ENCODE data around the gene MARS1. TPM values are rescaled to one million over a fixed set of nuclear protein-coding genes. Genes with fewer than 3 reads are reported as not detected.

MARS1 gene
- total RNA-seq, 1 donor from 2014 or later = 71.2 TPM

- DNase-seq (ENCODE audit: extremely low spot score in 2 of 2) = peak in 1 of 2 donors; percentile 96
- intact Hi-C loops (cut with DNase I) = no loop called here
- peaks cover 41% of the 10 kb centered on the region for H3K4me1 ChIP-seq
Observed at GRCh38 chr12:57546438-57547287, 58.8 kb downstream of the MARS1 start, which contains the start of gene DCTN2. Gene DCTN2, minus strand, starts transcription at chr12:57547192. Its CDS starts 129 bp downstream, at chr12:57547063.

GRCh38 chr12:57547288-57548012 is 59.6 kb downstream of the MARS1 start:
- Histone ChIP-seq H3K27me3 (no peaks in the 10 kb centered on the region), H3K4me3 (peak overlapping the region; percentile 90 to 91), H3K27ac (peak overlapping the region; percentile 94), H3K36me3 (no peaks in the 10 kb centered on the region), H3K4me1 (peaks cover 41% of the 10 kb centered on the region), H3K9me3 (no peaks in the 10 kb centered on the region)
- intact Hi-C loops (cut with DNase I) = no loop called here
- no peak for DNase-seq (ENCODE audit: extremely low spot score in 2 of 2)
- no peak for TF ChIP-seq POLR2A (IDR thresholded peaks at IDR 0.05)
- peak in 1 of 2 donors; percentile 48 for TF ChIP-seq POLR2AphosphoS5 (IDR thresholded peaks at IDR 0.05; ENCODE audit: insufficient read depth in 1 of 2, low read depth in 1 of 2)
- TF ChIP-seq, protein P1, sequence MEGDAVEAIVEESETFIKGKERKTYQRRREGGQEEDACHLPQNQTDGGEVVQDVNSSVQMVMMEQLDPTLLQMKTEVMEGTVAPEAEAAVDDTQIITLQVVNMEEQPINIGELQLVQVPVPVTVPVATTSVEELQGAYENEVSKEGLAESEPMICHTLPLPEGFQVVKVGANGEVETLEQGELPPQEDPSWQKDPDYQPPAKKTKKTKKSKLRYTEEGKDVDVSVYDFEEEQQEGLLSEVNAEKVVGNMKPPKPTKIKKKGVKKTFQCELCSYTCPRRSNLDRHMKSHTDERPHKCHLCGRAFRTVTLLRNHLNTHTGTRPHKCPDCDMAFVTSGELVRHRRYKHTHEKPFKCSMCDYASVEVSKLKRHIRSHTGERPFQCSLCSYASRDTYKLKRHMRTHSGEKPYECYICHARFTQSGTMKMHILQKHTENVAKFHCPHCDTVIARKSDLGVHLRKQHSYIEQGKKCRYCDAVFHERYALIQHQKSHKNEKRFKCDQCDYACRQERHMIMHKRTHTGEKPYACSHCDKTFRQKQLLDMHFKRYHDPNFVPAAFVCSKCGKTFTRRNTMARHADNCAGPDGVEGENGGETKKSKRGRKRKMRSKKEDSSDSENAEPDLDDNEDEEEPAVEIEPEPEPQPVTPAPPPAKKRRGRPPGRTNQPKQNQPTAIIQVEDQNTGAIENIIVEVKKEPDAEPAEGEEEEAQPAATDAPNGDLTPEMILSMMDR (IDR thresholded peaks at IDR 0.05) = no peak

More at GRCh38 chr12:57546438-57547287, 58.8 kb downstream of the MARS1 start, which contains the start of gene DCTN2:
- Histone ChIP-seq H3K9me3 (no peaks in the 10 kb centered on the region), H3K27ac (peak within 1 kb of the TSS; percentile 94), H3K4me3 (peak within 1 kb of the TSS; percentile 90 to 91), H3K36me3 (peaks cover 0 to 5% of the 10 kb centered on the region in 2 donors), H3K27me3 (no peaks in the 10 kb centered on the region)
- TF ChIP-seq, protein P1 (IDR thresholded peaks at IDR 0.05) = no peak
- TF ChIP-seq POLR2A (IDR thresholded peaks at IDR 0.05) (peak in 1 of 2 donors; percentile 29), POLR2AphosphoS5 (IDR thresholded peaks at IDR 0.05; ENCODE audit: insufficient read depth in 1 of 2, low read depth in 1 of 2) (peak; percentile 84 to 92)

DNA sequence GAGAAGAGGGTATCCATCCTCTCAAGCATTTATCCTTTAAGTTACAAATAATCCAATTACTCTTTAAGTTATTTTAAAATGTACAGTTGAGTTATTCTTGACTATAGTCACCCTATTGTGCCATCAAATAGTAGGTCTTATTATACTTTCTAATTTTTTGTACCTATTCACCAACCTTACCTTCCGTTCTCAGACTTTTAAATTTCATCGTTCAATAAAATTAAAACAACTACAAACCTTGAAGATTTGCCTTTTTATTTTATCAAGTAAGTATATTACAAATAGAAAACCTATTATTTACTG is 60.1 kb downstream of the MARS1 start:
- Histone ChIP-seq H3K36me3 (no peaks in the 10 kb centered on the region), H3K4me1 (peaks cover 41% of the 10 kb centered on the region), H3K4me3 (no peak overlapping the region), H3K9me3 (no peaks in the 10 kb centered on the region), H3K27ac (no peak overlapping the region), H3K27me3 (no peaks in the 10 kb centered on the region)
- no peak for TF ChIP-seq POLR2AphosphoS5 (IDR thresholded peaks at IDR 0.05; ENCODE audit: insufficient read depth in 1 of 2, low read depth in 1 of 2)
- TF ChIP-seq POLR2A (IDR thresholded peaks at IDR 0.05) = no peak
- TF ChIP-seq, protein P1 (IDR thresholded peaks at IDR 0.05) = no peak
- intact Hi-C loops (cut with DNase I) = no loop called here
- no peak for DNase-seq (ENCODE audit: extremely low spot score in 2 of 2)

- no peaks in the 10 kb centered on the region for H3K36me3 ChIP-seq
- intact Hi-C loops (cut with DNase I) = no loop called here
- no peaks in the 10 kb centered on the region for H3K27me3 ChIP-seq
- TF ChIP-seq, protein P1 (IDR thresholded peaks at IDR 0.05) = no peak
- TF ChIP-seq POLR2AphosphoS5 (IDR thresholded peaks at IDR 0.05; ENCODE audit: insufficient read depth in 1 of 2, low read depth in 1 of 2) = no peak
- TF ChIP-seq POLR2A (IDR thresholded peaks at IDR 0.05) = no peak
- no peaks in the 10 kb centered on the region for H3K9me3 ChIP-seq
- DNase-seq (ENCODE audit: extremely low spot score in 2 of 2) = no peak
- H3K4me3 ChIP-seq = no peak overlapping the region
- no peak overlapping the region for H3K27ac ChIP-seq
- peaks cover 41% of the 10 kb centered on the region for H3K4me1 ChIP-seq
Observed at GRCh38 chr12:57548488-57548887, 60.6 kb downstream of the MARS1 start.

Measured in vagina (tissue), 2 donors.